Frontal cortex (tissue), 4 donors: ENCODE data around the gene SOX4. TPM values are rescaled to one million over a fixed set of nuclear protein-coding genes. Genes with fewer than 3 reads are reported as not detected.

Experiments used
- DNase-seq, 2 donors: peaks; one replicate each; pipeline ENCODE4 v3.0.0; 2012; ENCODE audit warnings: low spot score in 2 of 2
- FAIRE-seq: peaks from 2 replicates; lab custom pipeline; 2012; peaks lifted over from hg19 to GRCh38; lab: Jason Lieb, UNC
- total RNA-seq: library from RNA; depleted of rRNA; stranded (reverse); fragments of >200 nt; gene quantifications from one replicate; pipeline ENCODE4 v1.2.3, GENCODE V29; 2014
- donor health status: control.
- donor health status: control.
- donor health status: control.

SOX4 gene
- total RNA-seq, 1 donor from 2014 or later: 418 TPM

- no peak for DNase-seq
- no peak for FAIRE-seq
Observed at GRCh38 chr6:21592953-21593352, 598 bp upstream of the SOX4 start.

- no peak for FAIRE-seq
- DNase-seq: peak in 1 of 2 donors; percentile 46
Observed at GRCh38 chr6:21593927-21594415, 420 bp downstream of the SOX4 start.

GRCh38 chr6:21594416-21595281, 1.1 kb downstream of the SOX4 start:
- DNase-seq: peak; percentile 39 to 67
- no peak for FAIRE-seq

- DNase-seq (no peak), FAIRE-seq (no peak)
Observed at GRCh38 chr6:21595285-21596144, 2.0 kb downstream of the SOX4 start.

- no peak for FAIRE-seq
- no peak for DNase-seq
Observed at GRCh38 chr6:21596145-21596948, 2.8 kb downstream of the SOX4 start.

GRCh38 chr6:21596949-21597682, 3.6 kb downstream of the SOX4 start:
- peak; percentile 66 for FAIRE-seq
- peak; percentile 33 to 52 for DNase-seq

- DNase-seq (no peak), FAIRE-seq (no peak)
Observed at GRCh38 chr6:21597801-21598673, 4.5 kb downstream of the SOX4 start.

- DNase-seq (no peak), FAIRE-seq (no peak)
Observed at GRCh38 chr6:21598674-21599023, 5.1 kb downstream of the SOX4 start.

GRCh38 chr6:21599051-21599696, 5.6 kb downstream of the SOX4 start:
- FAIRE-seq (no peak), DNase-seq (no peak)

GRCh38 chr6:21601339-21601923, 7.9 kb downstream of the SOX4 start:
- DNase-seq: no peak
- no peak for FAIRE-seq

GRCh38 chr6:21601932-21602390, 8.4 kb downstream of the SOX4 start:
- DNase-seq (no peak), FAIRE-seq (no peak)

- FAIRE-seq (no peak), DNase-seq (no peak)
Observed at GRCh38 chr6:21603082-21603952, 9.8 kb downstream of the SOX4 start.

- no peak for FAIRE-seq
- no peak for DNase-seq
Observed at GRCh38 chr6:21604081-21604480, 10.5 kb downstream of the SOX4 start.

- FAIRE-seq (no peak), DNase-seq (no peak)
Observed at GRCh38 chr6:21605166-21605565, 11.6 kb downstream of the SOX4 start.

GRCh38 chr6:21608601-21609000, 15.1 kb downstream of the SOX4 start:
- DNase-seq (no peak), FAIRE-seq (no peak)

GRCh38 chr6:21609881-21610329, 16.4 kb downstream of the SOX4 start:
- DNase-seq: no peak
- no peak for FAIRE-seq
